Neural progenitor cell (in vitro differentiated cells): Measurements from ENCODE around the gene LDLRAD4. TPM values are rescaled to one million over a fixed set of nuclear protein-coding genes. Genes with fewer than 3 reads are reported as not detected.

Experiments used
- DNase-seq: peaks from one replicate; pipeline ENCODE4 v3.0.0-alpha.2; 2016; ENCODE audit warnings: low spot score
- H2AFZ ChIP-seq: fragments of 200-600 bp; sonication (generic); replicated peaks from 2 replicates; pipeline ENCODE4 v1.6.1; 2016; ENCODE audit warnings: antibody characterized with exemption
- H3F3A ChIP-seq: fragments of 200-600 bp; sonication (generic); 2 replicates; pipeline ENCODE4 v1.6.1; 2016; ENCODE audit warnings: antibody characterized with exemption, low read depth
- H3K27ac ChIP-seq: fragments of 200-600 bp; sonication (generic); 2 replicates; pipeline ENCODE4 v1.5.1; 2016; ENCODE audit warnings: mild to moderate bottlenecking
- H3K27me3 ChIP-seq: fragments of 200-600 bp; sonication (generic); 2 replicates; pipeline ENCODE4 v1.6.1; 2016; ENCODE audit warnings: mild to moderate bottlenecking, moderate library complexity
- H3K36me3 ChIP-seq: fragments of 200-600 bp; sonication (generic); 2 replicates; pipeline ENCODE4 v1.5.1; 2016
- H3K4me1 ChIP-seq: fragments of 200-600 bp; sonication (generic); 2 replicates; pipeline ENCODE4 v1.6.1; 2016; ENCODE audit warnings: mixed run types
- H3K4me2 ChIP-seq: fragments of 200-600 bp; sonication (generic); 2 replicates; pipeline ENCODE4 v1.6.1; 2016
- H3K4me3 ChIP-seq: fragments of 200-600 bp; sonication (generic); 2 replicates; pipeline ENCODE4 v1.5.1; 2016
- H3K79me2 ChIP-seq: fragments of 200-600 bp; sonication (generic); 2 replicates; pipeline ENCODE4 v1.6.1; 2016; ENCODE audit warnings: low read depth
- H3K9ac ChIP-seq: fragments of 200-600 bp; sonication (generic); 2 replicates; pipeline ENCODE4 v1.6.1; 2016
- H3K9me3 ChIP-seq: fragments of 200-600 bp; sonication (generic); 2 replicates; pipeline ENCODE4 v1.5.1; 2016; ENCODE audit warnings: low read depth
- H4K20me1 ChIP-seq: fragments of 200-600 bp; sonication (generic); 2 replicates; pipeline ENCODE4 v1.6.1; 2016; ENCODE audit warnings: low read depth
- H3K27ac Mint-ChIP-seq: 3 replicates; pipeline ENCODE4 v1.8.0; 2021; ENCODE audit warnings: mixed read lengths
- H3K27me3 Mint-ChIP-seq: 2 replicates; pipeline ENCODE4 v1.8.0; 2022; ENCODE audit warnings: low read depth, mild to moderate bottlenecking, inconsistent platforms, moderate library complexity, mixed read lengths; ENCODE audit not compliant: insufficient read depth
- H3K36me3 Mint-ChIP-seq: 3 replicates; pipeline ENCODE4 v1.8.0; 2021; ENCODE audit warnings: mixed read lengths
- H3K4me1 Mint-ChIP-seq: 3 replicates; pipeline ENCODE4 v1.8.0; 2021; ENCODE audit warnings: mixed read lengths
- H3K4me3 Mint-ChIP-seq: 3 replicates; pipeline ENCODE4 v1.8.0; 2021; ENCODE audit warnings: mild to moderate bottlenecking, moderate library complexity, mixed read lengths
- H3K9me3 Mint-ChIP-seq: 3 replicates; pipeline ENCODE4 v1.8.0; 2020; ENCODE audit warnings: mixed read lengths
- EZH2 ChIP-seq: fragments of 200-600 bp; sonication (generic); IDR thresholded peaks from 2 replicates; pipeline ENCODE4 v1.6.1; 2017; ENCODE audit warnings: antibody characterized with exemption, mild to moderate bottlenecking, moderate library complexity
- EZH2phosphoT487 ChIP-seq: fragments of 200-600 bp; sonication (generic); IDR thresholded peaks from 2 replicates; pipeline ENCODE4 v1.6.1; 2017; ENCODE audit warnings: antibody characterized with exemption
- total RNA-seq: library from RNA; depleted of rRNA; stranded (reverse); fragments of >200 nt; gene quantifications from 2 replicates; pipeline ENCODE4 v1.2.3, GENCODE V29; 2015; ENCODE audit warnings: low replicate concordance
- TF ChIP-seq, protein P1 (sequence below): fragments of 200-600 bp; sonication (generic); IDR thresholded peaks from 2 replicates; pipeline ENCODE4 v1.5.1; 2017; ENCODE audit warnings: antibody characterized with exemption, mild to moderate bottlenecking

LDLRAD4 gene
- total RNA-seq, 1 donor from 2014 or later, result 0.65 TPM

GRCh38 chr18:13570216-13570615 is 351.7 kb downstream of the LDLRAD4 start:
- H4K20me1 ChIP-seq, result no peaks in the 10 kb centered on the region
- H3K4me1 Mint-ChIP-seq, result peaks cover 34% of the 10 kb centered on the region
- no peak overlapping the region for H3K4me3 ChIP-seq
- H3K4me2 ChIP-seq, result no peak overlapping the region
- no peaks in the 10 kb centered on the region for H3K27me3 Mint-ChIP-seq
- H3K9me3 Mint-ChIP-seq, result no peaks in the 10 kb centered on the region
- H3K4me1 ChIP-seq, result no peaks in the 10 kb centered on the region
- H3K36me3 Mint-ChIP-seq, result no peaks in the 10 kb centered on the region
- no peak overlapping the region for H2AFZ ChIP-seq
- H3F3A ChIP-seq, result no peaks in the 10 kb centered on the region
- H3K36me3 ChIP-seq, result no peaks in the 10 kb centered on the region
- no peaks in the 10 kb centered on the region for H3K79me2 ChIP-seq
- no peak overlapping the region for H3K27ac Mint-ChIP-seq
- no peak overlapping the region for H3K4me3 Mint-ChIP-seq
- DNase-seq, result no peak
- H3K9me3 ChIP-seq, result no peaks in the 10 kb centered on the region
- H3K27me3 ChIP-seq, result no peaks in the 10 kb centered on the region
- TF ChIP-seq, protein P1, sequence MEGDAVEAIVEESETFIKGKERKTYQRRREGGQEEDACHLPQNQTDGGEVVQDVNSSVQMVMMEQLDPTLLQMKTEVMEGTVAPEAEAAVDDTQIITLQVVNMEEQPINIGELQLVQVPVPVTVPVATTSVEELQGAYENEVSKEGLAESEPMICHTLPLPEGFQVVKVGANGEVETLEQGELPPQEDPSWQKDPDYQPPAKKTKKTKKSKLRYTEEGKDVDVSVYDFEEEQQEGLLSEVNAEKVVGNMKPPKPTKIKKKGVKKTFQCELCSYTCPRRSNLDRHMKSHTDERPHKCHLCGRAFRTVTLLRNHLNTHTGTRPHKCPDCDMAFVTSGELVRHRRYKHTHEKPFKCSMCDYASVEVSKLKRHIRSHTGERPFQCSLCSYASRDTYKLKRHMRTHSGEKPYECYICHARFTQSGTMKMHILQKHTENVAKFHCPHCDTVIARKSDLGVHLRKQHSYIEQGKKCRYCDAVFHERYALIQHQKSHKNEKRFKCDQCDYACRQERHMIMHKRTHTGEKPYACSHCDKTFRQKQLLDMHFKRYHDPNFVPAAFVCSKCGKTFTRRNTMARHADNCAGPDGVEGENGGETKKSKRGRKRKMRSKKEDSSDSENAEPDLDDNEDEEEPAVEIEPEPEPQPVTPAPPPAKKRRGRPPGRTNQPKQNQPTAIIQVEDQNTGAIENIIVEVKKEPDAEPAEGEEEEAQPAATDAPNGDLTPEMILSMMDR, result no peak
- TF ChIP-seq EZH2, result no peak
- TF ChIP-seq EZH2phosphoT487, result no peak
- no peak overlapping the region for H3K9ac ChIP-seq
- no peak overlapping the region for H3K27ac ChIP-seq

GRCh38 chr18:13570856-13571495 is 352.4 kb downstream of the LDLRAD4 start:
- H3K4me1 Mint-ChIP-seq, result peaks cover 34% of the 10 kb centered on the region
- DNase-seq, result no peak

DNA sequence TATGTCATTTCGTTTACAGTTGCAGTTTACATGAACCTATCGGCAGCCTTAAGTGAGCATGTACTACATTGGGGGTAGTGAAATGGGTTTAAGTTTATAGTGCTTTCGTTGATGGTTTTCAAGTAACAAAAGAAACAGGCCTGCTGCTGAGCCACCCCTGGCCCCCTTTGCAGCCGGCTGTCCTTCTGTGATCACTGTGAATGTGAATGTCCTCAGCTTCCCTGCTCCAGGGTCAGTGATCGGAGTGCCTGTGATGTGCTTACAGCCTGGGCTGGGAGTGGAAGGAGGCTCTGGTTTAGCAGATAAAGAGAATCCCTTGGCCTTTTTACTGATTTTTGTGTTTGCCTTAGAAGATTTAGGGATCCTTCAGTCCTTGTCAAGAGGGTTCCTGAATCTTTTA is 353.6 kb downstream of the LDLRAD4 start:
- H4K20me1 ChIP-seq, result no peaks in the 10 kb centered on the region
- Mint-ChIP-seq H3K27me3 (no peaks in the 10 kb centered on the region), H3K4me1 (peaks cover 30% of the 10 kb centered on the region), H3K9me3 (no peaks in the 10 kb centered on the region), H3K27ac (no peak overlapping the region), H3K4me3 (no peak overlapping the region), H3K36me3 (no peaks in the 10 kb centered on the region)
- H3K9ac ChIP-seq, result no peak overlapping the region
- no peak for DNase-seq
- H3F3A ChIP-seq, result no peaks in the 10 kb centered on the region
- no peaks in the 10 kb centered on the region for H3K27me3 ChIP-seq
- H3K27ac ChIP-seq, result no peak overlapping the region
- TF ChIP-seq EZH2 (no peak), EZH2phosphoT487 (no peak)
- TF ChIP-seq, protein P1, result no peak
- no peaks in the 10 kb centered on the region for H3K4me1 ChIP-seq
- H3K4me2 ChIP-seq, result no peak overlapping the region
- no peak overlapping the region for H2AFZ ChIP-seq
- H3K4me3 ChIP-seq, result no peak overlapping the region
- H3K79me2 ChIP-seq, result no peaks in the 10 kb centered on the region
- H3K9me3 ChIP-seq, result no peaks in the 10 kb centered on the region
- H3K36me3 ChIP-seq, result no peaks in the 10 kb centered on the region

More at GRCh38 chr18:13570856-13571495, 352.4 kb downstream of the LDLRAD4 start:
- no peak for TF ChIP-seq EZH2phosphoT487
- Mint-ChIP-seq H3K9me3 (no peaks in the 10 kb centered on the region), H3K27ac (no peak overlapping the region), H3K27me3 (no peaks in the 10 kb centered on the region), H3K4me3 (no peak overlapping the region), H3K36me3 (no peaks in the 10 kb centered on the region)
- Histone ChIP-seq H3K27ac (no peak overlapping the region), H3K4me2 (no peak overlapping the region), H3K4me3 (no peak overlapping the region), H4K20me1 (no peaks in the 10 kb centered on the region), H2AFZ (no peak overlapping the region), H3K27me3 (no peaks in the 10 kb centered on the region), H3K4me1 (no peaks in the 10 kb centered on the region), H3K79me2 (no peaks in the 10 kb centered on the region), H3K36me3 (no peaks in the 10 kb centered on the region), H3K9ac (no peak overlapping the region), H3F3A (no peaks in the 10 kb centered on the region), H3K9me3 (no peaks in the 10 kb centered on the region)

DNA sequence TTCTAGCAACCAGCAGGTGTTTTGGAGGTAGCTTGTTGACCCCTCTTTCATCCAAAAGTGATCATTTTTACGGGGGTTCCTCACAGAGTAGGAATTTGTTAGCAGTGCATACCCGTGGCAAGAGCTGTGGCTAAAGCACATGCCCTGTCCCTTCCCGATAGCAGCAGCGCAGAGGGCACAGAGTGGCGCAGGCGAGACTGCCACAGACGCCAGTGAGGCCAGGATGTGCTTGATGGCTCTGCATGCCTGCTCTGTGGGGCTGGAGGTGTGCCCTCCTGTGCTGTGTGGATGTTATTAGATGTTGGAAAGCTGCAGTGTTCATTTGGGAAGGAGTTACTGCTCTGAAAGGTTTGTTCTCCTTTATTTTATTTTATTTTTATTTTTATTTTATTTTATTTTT is 354.2 kb downstream of the LDLRAD4 start:
- Histone ChIP-seq H3K27me3 (no peaks in the 10 kb centered on the region), H2AFZ (no peak overlapping the region), H3K9ac (no peak overlapping the region), H3K9me3 (no peaks in the 10 kb centered on the region), H3K4me1 (no peaks in the 10 kb centered on the region), H3K4me2 (no peak overlapping the region), H4K20me1 (no peaks in the 10 kb centered on the region), H3K27ac (no peak overlapping the region), H3K4me3 (no peak overlapping the region), H3F3A (no peaks in the 10 kb centered on the region), H3K79me2 (no peaks in the 10 kb centered on the region), H3K36me3 (no peaks in the 10 kb centered on the region)
- Mint-ChIP-seq H3K27me3 (no peaks in the 10 kb centered on the region), H3K4me1 (peaks cover 27% of the 10 kb centered on the region), H3K36me3 (no peaks in the 10 kb centered on the region), H3K27ac (no peak overlapping the region), H3K9me3 (no peaks in the 10 kb centered on the region), H3K4me3 (no peak overlapping the region)
- DNase-seq, result no peak
- TF ChIP-seq EZH2phosphoT487 (no peak), EZH2 (no peak)
